IPS-18c (cell line): ENCODE measurements around the gene THOC5.

Experiments used
- H3K4me3 ChIP-seq: 2 replicates; pipeline ENCODE4 v1.7.0; 2013; ENCODE audit warnings: low read depth, mild to moderate bottlenecking, low read length, moderate library complexity; ENCODE audit not compliant: insufficient read depth
- H3K9me3 ChIP-seq: one replicate; pipeline ENCODE4 v1.6.1; 2013; ENCODE audit warnings: mild to moderate bottlenecking, low read length, moderate library complexity; ENCODE audit not compliant: control insufficient read depth, insufficient read depth

THOC5 gene

DNA sequence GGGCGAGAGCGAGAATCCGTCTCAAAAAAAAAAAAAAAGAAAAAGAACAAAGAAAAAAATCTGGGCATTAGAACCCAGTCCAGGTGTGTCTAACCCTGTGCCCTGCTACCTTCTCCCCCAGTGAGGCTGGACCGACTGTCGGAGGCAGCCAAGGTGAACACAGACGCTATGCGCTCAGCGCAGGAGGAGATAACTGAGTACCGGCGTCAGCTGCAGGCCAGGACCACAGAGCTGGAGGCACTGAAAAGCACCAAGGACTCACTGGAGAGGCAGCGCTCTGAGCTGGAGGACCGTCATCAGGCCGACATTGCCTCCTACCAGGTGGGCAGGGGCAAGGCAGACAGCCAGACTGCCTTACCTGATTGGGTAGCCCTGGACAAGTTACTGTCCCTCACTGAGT lies 70.3 kb downstream of the THOC5 start:
- Histone ChIP-seq H3K9me3 (peaks cover 6% of the 10 kb centered on the region), H3K4me3 (no peak overlapping the region)

DNA sequence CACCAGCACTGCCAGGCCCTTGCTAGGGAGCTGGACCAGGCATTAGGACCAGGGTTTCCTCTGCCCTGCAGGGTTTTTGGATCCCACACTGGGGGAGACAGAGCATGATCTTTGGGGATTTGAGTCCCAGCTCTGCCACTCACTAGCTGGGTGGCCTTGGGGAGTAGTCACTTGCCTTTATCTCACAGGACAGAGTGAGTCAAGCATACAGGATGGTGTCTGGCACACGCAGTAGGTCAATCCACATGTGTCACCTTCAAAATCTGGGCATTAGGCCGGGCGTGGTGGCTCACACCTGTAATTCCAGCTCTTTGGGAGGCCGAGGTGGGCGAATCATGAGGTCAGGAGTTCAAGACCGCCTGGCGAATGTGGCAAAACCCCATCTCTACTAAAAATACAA lies 70.8 kb downstream of the THOC5 start:
- Histone ChIP-seq H3K9me3 (peaks cover 6% of the 10 kb centered on the region), H3K4me3 (no peak overlapping the region)

DNA sequence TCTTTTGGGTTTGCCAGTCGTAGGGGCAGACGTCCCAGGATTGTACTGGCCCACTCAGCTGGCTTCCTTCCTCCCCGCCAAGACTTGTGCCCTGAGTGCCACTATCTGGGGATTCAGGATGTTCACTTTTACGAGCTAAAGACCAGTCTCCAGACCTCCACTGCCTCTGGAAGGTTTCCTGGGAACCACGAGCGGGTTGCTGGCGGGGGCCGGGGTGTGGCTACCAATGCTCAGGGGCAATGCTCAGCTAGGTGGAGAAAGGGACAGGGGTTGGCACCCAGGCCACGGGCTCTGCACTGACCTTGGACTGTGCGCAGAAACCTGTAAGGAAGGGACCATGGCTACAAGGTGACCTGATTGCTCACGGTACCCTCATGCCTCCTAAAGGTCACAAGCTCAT lies 71.3 kb downstream of the THOC5 start:
- peaks cover 6% of the 10 kb centered on the region for H3K9me3 ChIP-seq
- peak overlapping the region; percentile 20 for H3K4me3 ChIP-seq

DNA sequence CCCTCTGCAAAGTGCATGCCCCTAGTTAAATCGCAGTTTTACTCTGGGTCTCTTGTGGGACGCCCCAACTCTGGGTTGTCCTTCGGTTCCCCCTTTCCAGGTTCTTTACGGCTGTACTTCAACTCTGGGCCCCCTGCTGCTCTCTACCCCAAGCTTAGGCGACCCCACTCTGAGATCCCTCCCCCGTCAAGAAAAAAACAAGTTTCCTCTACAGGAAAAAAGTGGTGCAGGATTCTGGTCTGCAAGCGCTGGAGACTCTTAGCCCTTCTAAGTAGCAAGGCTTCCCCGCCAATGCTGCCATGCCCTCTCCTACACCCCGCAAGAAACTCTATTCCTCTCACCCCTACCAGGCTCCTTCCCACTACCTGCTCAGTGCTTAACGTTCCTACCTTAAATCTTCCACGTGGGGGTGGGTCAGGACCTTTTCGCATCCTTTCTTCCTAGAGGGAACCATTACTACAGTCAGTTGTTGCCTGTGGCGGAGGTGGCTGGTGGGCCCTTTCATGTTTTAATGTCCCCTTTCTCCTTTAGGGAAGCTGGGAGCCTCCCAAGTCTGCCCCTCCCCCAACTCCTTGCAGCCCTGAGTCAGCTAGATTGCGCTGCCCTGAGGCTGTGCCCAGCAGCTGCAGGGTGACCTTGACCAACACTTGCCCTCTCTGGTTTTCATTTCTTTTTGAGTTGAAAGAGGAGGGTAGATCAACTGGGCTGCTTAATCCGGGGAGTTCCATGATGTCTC lies 72.1 kb downstream of the THOC5 start:
- H3K4me3 ChIP-seq = peak overlapping the region; percentile 52

DNA sequence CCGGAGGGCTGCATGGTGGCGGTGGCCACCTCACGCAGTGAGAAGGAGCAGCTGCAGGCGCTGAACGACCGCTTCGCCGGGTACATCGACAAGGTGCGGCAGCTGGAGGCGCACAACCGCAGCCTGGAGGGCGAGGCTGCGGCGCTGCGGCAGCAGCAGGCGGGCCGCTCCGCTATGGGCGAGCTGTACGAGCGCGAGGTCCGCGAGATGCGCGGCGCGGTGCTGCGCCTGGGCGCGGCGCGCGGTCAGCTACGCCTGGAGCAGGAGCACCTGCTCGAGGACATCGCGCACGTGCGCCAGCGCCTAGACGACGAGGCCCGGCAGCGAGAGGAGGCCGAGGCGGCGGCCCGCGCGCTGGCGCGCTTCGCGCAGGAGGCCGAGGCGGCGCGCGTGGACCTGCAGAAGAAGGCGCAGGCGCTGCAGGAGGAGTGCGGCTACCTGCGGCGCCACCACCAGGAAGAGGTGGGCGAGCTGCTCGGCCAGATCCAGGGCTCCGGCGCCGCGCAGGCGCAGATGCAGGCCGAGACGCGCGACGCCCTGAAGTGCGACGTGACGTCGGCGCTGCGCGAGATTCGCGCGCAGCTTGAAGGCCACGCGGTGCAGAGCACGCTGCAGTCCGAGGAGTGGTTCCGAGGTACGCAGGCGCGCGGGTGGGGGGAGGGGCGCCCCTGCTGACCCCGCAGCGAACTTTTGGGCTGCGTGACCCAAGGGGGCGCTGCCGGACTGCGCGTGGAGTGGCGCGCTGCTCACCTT lies 72.9 kb downstream of the THOC5 start:
- Histone ChIP-seq H3K9me3 (peaks cover 6% of the 10 kb centered on the region), H3K4me3 (peak overlapping the region; percentile 52)

More for the DNA sequence above, 72.1 kb downstream of the THOC5 start:
- peaks cover 6% of the 10 kb centered on the region for H3K9me3 ChIP-seq

- H3K4me3 ChIP-seq = peak overlapping the region; percentile 52
- peaks cover 6% of the 10 kb centered on the region for H3K9me3 ChIP-seq
Observed at GRCh38 chr22:29480262-29480511, 73.4 kb downstream of the THOC5 start.

DNA sequence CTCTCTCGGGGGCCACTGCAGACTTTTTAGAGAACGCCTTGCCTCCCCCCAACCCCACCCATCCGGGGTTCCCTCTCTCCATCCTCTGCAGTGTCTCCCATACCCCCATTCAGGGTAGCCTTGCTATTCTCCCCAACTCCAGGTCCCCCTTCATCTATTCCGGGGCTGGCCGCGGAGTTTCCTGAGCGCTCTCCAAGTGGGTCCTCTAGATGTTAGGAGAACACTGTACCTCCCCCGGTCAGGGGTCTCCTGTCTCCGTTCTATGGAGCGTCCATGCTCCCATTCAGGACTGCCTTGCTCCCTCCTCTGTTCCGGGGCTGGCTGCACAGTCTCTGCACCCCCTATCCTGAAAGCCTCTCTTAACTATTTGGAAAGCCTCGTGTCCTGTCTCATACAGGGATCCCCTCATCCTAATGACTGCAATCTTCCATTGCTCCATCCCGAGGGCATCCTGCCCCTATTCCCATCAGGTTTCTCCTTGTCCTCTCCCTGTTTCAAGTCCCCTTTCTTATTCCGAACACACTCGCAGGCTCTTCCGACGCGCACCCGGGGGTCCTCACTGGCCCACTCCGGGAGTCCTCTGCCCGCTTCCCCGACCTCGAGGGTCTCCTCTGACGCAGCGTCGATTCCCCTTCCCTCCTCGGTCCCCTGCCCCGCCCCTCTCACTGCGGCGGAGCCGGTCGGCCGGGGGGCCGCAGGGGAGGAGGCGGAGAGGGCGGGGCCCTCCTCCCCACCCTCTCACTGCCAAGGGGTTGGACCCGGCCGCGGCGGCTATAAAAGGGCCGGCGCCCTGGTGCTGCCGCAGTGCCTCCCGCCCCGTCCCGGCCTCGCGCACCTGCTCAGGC lies 73.9 kb downstream of the THOC5 start, which contains the start of gene NEFH:
Gene NEFH (plus strand): TSS at position 802 of the 845 bp plus-strand sequence. CDS start 45 bp downstream, outside the sequence.
- H3K4me3 ChIP-seq = peak within 1 kb of the TSS; percentile 52

GRCh38 chr22:29478326-29479276 lies 75.0 kb downstream of the THOC5 start:
- Histone ChIP-seq H3K4me3 (peak overlapping the region; percentile 45), H3K9me3 (peaks cover 6% of the 10 kb centered on the region)

More for the DNA sequence above, 73.9 kb downstream of the THOC5 start, which contains the start of gene NEFH:
- H3K9me3 ChIP-seq = peaks cover 6% of the 10 kb centered on the region

DNA sequence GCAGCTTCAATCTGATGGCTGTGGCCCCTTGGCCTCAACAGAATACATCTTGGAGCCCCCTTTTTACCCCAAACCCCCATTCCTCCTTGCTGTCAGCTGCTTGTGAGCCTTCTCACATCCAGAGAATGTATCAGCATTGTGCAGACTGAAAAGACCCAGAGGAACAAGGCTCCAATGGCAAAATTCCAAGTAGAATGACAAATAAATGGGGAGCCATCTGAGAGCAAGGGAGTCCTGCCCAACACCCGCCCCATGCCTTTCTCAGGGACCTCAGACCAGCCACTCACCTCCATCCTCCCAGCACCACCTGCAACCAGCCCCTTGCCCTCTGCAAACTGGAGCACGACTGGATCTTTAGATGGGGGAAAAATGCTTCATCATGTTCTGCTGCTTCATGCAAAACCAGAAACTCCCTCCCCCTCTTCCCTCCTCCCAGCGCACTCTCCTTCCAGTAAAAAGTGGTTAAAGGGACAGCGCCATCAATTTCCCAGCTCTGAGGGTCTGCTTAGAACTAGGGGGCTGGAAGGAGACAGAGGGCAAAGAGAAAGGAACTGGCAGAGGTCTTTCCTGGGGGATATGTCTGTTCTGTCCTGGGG lies 75.7 kb downstream of the THOC5 start:
- Histone ChIP-seq H3K9me3 (peaks cover 6% of the 10 kb centered on the region), H3K4me3 (peak overlapping the region; percentile 45; the same call in 1 of the 2 replicates)

- Histone ChIP-seq H3K4me3 (no peak overlapping the region), H3K9me3 (peaks cover 6% of the 10 kb centered on the region)
Observed at GRCh38 chr22:29476116-29476515, 77.4 kb downstream of the THOC5 start.

- no peak overlapping the region for H3K4me3 ChIP-seq
- H3K9me3 ChIP-seq = peaks cover 3% of the 10 kb centered on the region
Observed at GRCh38 chr22:29475550-29475949, 78.0 kb downstream of the THOC5 start.

GRCh38 chr22:29473001-29473400 lies 80.6 kb downstream of the THOC5 start:
- no peak overlapping the region for H3K4me3 ChIP-seq
- H3K9me3 ChIP-seq = no peaks in the 10 kb centered on the region

GRCh38 chr22:29470159-29470855 lies 83.2 kb downstream of the THOC5 start:
- Histone ChIP-seq H3K9me3 (no peaks in the 10 kb centered on the region), H3K4me3 (peak overlapping the region; percentile 71)

GRCh38 chr22:29469755-29470154 lies 83.8 kb downstream of the THOC5 start:
- Histone ChIP-seq H3K9me3 (no peaks in the 10 kb centered on the region), H3K4me3 (peak overlapping the region; percentile 71)

GRCh38 chr22:29464581-29464980 lies 89.0 kb downstream of the THOC5 start:
- Histone ChIP-seq H3K9me3 (no peaks in the 10 kb centered on the region), H3K4me3 (no peak overlapping the region)

DNA sequence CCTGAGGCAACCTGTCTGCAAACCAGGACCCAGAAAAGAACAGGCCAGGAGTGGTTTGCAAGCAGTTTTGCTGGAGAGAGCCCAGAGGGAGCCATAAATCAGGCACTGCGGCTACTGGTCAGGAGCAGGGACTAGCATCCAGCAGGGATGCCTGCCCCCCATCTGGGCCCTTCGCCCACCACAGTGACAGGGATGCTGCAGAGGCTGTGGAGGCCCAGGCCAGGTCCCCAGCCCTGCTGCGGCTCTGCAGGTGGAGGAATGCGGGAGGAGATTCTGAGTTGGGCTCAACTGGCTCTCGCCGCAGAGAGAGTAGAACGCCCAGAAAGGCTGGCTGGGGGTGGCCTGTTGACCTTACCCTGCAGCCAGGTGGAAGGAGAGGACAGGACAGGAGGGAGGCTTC lies 89.9 kb downstream of the THOC5 start:
- Histone ChIP-seq H3K4me3 (no peak overlapping the region), H3K9me3 (no peaks in the 10 kb centered on the region)
